GM12878 (cell line): Measurements from ENCODE around the gene ZNF215. TPM values are rescaled to one million over a fixed set of nuclear protein-coding genes. Genes with fewer than 3 reads are reported as not detected.

Experiments
- ATAC-seq: fragments of 200-7000 bp; cut with Tn5 transposase; 3 replicates; pipeline ENCODE4 v1.9.1; 2020; ENCODE audit warnings: mild to moderate bottlenecking, moderate library complexity
- BruUV-seq: library from RNA; stranded (reverse); fragments of 400-500 nt; replicated peaks from 2 replicates; lab custom pipeline; 2021; lab: Mats Ljungman, UMichigan
- CTCF ChIA-PET: fragments of 300-600 bp; sonication (Branson Sonifier 250); formaldehyde crosslinking; extraction: SDS; loops from one replicate; lab custom pipeline; 2021; ENCODE audit warnings: inconsistent platforms; lab: Yijun Ruan, JAX
- POLR2A ChIA-PET: fragments of 350-600 bp; formaldehyde crosslinking; extraction: SDS; loops from one replicate; lab custom pipeline; 2021; ENCODE audit warnings: inconsistent platforms; lab: Charles Lee
- RAD21 ChIA-PET: fragments of 300-600 bp; sonication (Branson Sonifier 250); formaldehyde crosslinking; loops from one replicate; lab custom pipeline; 2023; ENCODE audit warnings: antibody characterized with exemption; ENCODE audit not compliant: unreplicated experiment; lab: Charles Lee
- SMC1A ChIA-PET: fragments of 300-600 bp; sonication (Branson Sonifier 250); formaldehyde crosslinking; loops from one replicate; lab custom pipeline; 2023; ENCODE audit not compliant: unreplicated experiment, uncharacterized antibody; lab: Charles Lee
- DNase-seq: peaks from one replicate; pipeline ENCODE4 v3.0.0-alpha.2; 2011; ENCODE audit warnings: low read depth, low spot score
- FAIRE-seq: peaks from 3 replicates; lab custom pipeline; 2011; peaks lifted over from hg19 to GRCh38; lab: Jason Lieb, UNC
- H2AFZ ChIP-seq: 2 replicates; pipeline ENCODE4 v1.6.0; 2011; ENCODE audit warnings: low read depth, low read length, control low read depth; ENCODE audit not compliant: control insufficient read depth
- H3K27ac ChIP-seq: 2 replicates; pipeline ENCODE4 v1.5.1; 2011; ENCODE audit warnings: control low read depth; ENCODE audit not compliant: control insufficient read depth, insufficient read depth
- H3K27me3 ChIP-seq, 2 experiments: replicated peaks in 1 of 2; 2 replicates each; pipeline versions ENCODE4 v1.6.0 to v1.6.1; 2011; ENCODE audit warnings: low read length in 1 of 2; ENCODE audit not compliant: control insufficient read depth in 2 of 2, insufficient read depth in 2 of 2
- H3K36me3 ChIP-seq, 2 experiments: 2 replicates each; pipeline ENCODE4 v1.5.1; 2011; ENCODE audit warnings: low read length in 1 of 2; ENCODE audit not compliant: control insufficient read depth in 2 of 2, insufficient read depth in 2 of 2
- H3K4me1 ChIP-seq: 2 replicates; pipeline ENCODE4 v1.6.1; 2011; ENCODE audit warnings: mild to moderate bottlenecking, low read length, moderate library complexity, mixed read lengths; ENCODE audit not compliant: control insufficient read depth, insufficient read depth
- H3K4me2 ChIP-seq: 2 replicates; pipeline ENCODE4 v1.6.0; 2011; ENCODE audit warnings: control low read depth; ENCODE audit not compliant: control insufficient read depth, insufficient read depth
- H3K4me3 ChIP-seq: fragments of 200-600 bp; sonication (generic); 2 replicates; pipeline ENCODE4 v1.5.1; 2016
- H3K79me2 ChIP-seq: 2 replicates; pipeline ENCODE4 v1.6.0; 2011; ENCODE audit warnings: low read length; ENCODE audit not compliant: control insufficient read depth, insufficient read depth
- H3K9ac ChIP-seq: 2 replicates; pipeline ENCODE4 v1.8.0; 2011; ENCODE audit warnings: low read length, control low read depth, mixed read lengths; ENCODE audit not compliant: control insufficient read depth, insufficient read depth
- H3K9me3 ChIP-seq: replicated peaks from 3 replicates; pipeline ENCODE4 v1.5.1; 2011; ENCODE audit warnings: mild to moderate bottlenecking, low read length; ENCODE audit not compliant: control insufficient read depth, insufficient read depth
- H4K20me1 ChIP-seq: 2 replicates; pipeline ENCODE4 v1.6.0; 2011; ENCODE audit not compliant: control insufficient read depth, insufficient read depth
- KDM1A ChIP-seq: fragments of 200-600 bp; sonication (generic); IDR thresholded peaks from 2 replicates; pipeline ENCODE4 v1.6.1; 2016; ENCODE audit warnings: borderline replicate concordance
- SPI1 ChIP-seq: IDR thresholded peaks from 2 replicates; pipeline ENCODE4 v1.6.1; 2011; ENCODE audit warnings: low read depth, mild to moderate bottlenecking, low read length, moderate library complexity, borderline replicate concordance; ENCODE audit not compliant: insufficient read depth
- WGBS: methylation state at CpG from one replicate; pipeline ENCODE4 v1.1.6; 2016; ENCODE audit warnings: low lambda C conversion rate; ENCODE audit not compliant: insufficient replicate concordance, insufficient coverage; ENCODE audit errors: missing lambda C conversion rate; 5-methylcytosine and 5-hydroxymethylcytosine counted together
- in situ Hi-C: fragments of 300-500 bp; cut with MboI; formaldehyde crosslinking; loops from 9 replicates; pipeline ENCODE4 v1.14.3; 2018; ENCODE audit warnings: mixed read lengths
- intact Hi-C: fragments of 100-400 bp; cut with micrococcal nuclease; formaldehyde crosslinking; loops from one replicate; pipeline ENCODE4 v1.14.2; 2022; ENCODE audit not compliant: unreplicated experiment
- polyA plus RNA-seq, 11 experiments: library from polyadenylated mRNA; depleted of rRNA in 4 of 11; unstranded in 6 of 11; stranded (reverse) in 5 of 11; fragments of >200 nt; fragmentation: Nextera tagmentation in 4 of 11; fragmentation: Illumina TruSeq in 1 of 11; extraction: Ambion mirVana in 4 of 11; extraction: Trizol in 1 of 11; gene quantifications; 1 replicate in 1 of 11; 2 replicates in 10 of 11; pipeline versions ENCODE4 v1.2.1 to v1.2.3, GENCODE V29; 2011 to 2016; ENCODE audit warnings: inconsistent platforms in 2 of 11, missing spikeins in 2 of 11, low read depth in 1 of 11
- total RNA-seq, 4 experiments: library from RNA; depleted of rRNA in 3 of 4; stranded (reverse); fragments of >200 nt in 3 of 4; fragmentation: Illumina TruSeq in 1 of 4; extraction: Trizol in 1 of 4; gene quantifications; 2 replicates each; pipeline versions ENCODE4 v1.2.1 to v1.2.3, GENCODE V29; 2013 to 2021

ZNF215 gene
- total and polyA plus RNA-seq, 10 of the 15 experiments (the other 5 are each of a cell fraction or from before 2014, with no cell fraction given) = 1.5 to 3.7 (median 2.3) TPM

GRCh38 chr11:7004482-7004881, 78.3 kb downstream of the ZNF215 start:
- H3K27me3 ChIP-seq = no peaks in the 10 kb centered on the region
- intact Hi-C loops (no loop called here), in situ Hi-C loops (no loop called here)
- no peaks in the 10 kb centered on the region for H3K9me3 ChIP-seq
- H2AFZ ChIP-seq = no peak overlapping the region
- SMC1A ChIA-PET = no interaction called here
- H4K20me1 ChIP-seq = no peaks in the 10 kb centered on the region
- CTCF ChIA-PET = no interaction called here
- no peaks in the 10 kb centered on the region for H3K79me2 ChIP-seq
- no peak overlapping the region for H3K4me2 ChIP-seq
- no peaks in the 10 kb centered on the region for H3K4me1 ChIP-seq
- no peak overlapping the region for H3K4me3 ChIP-seq
- DNase-seq (no peak), ATAC-seq (peak; percentile 82), FAIRE-seq (no peak)
- TF ChIP-seq KDM1A = no peak
- 0 out of 2 replicates have a peak, but pooled peaks have one; percentile 17 for TF ChIP-seq SPI1
- POLR2A ChIA-PET = no interaction called here
- H3K36me3 ChIP-seq = no peaks in the 10 kb centered on the region
- RAD21 ChIA-PET = no interaction called here
- H3K27ac ChIP-seq = no peak overlapping the region
- BruUV-seq = no TSS peak
- 13% methylated on average over 3 of the region's 3 CpGs for WGBS
- H3K9ac ChIP-seq = no peak overlapping the region

Other genes with a start within 250 kb of the ZNF215 start
Only the 7 nearest of the 12 such genes appear.
- gene OR10A5, start 80.7 kb upstream of the ZNF215 start, total RNA-seq (2014; rRNA removed) = not detected in 2 replicates
- not detected in 2 replicates for gene OR10A5, start 80.7 kb upstream of the ZNF215 start, total RNA-seq (2014; rRNA removed; fragmentation: Illumina TruSeq; extraction: Trizol)
- not detected in 2 replicates for gene OR10A5, start 80.7 kb upstream of the ZNF215 start, total RNA-seq (2021)
- not detected in 2 replicates for gene OR10A5, start 80.7 kb upstream of the ZNF215 start, polyA plus RNA-seq (2011; rRNA removed)
- gene OR10A5, start 80.7 kb upstream of the ZNF215 start, polyA plus RNA-seq (2014; fragmentation: Illumina TruSeq; extraction: Trizol) = not detected in 2 replicates
- gene OR10A5, start 80.7 kb upstream of the ZNF215 start, polyA plus RNA-seq (2014; fragmentation: Nextera tagmentation; extraction: Ambion mirVana) = not detected
- not detected in 2 replicates for gene OR10A5, start 80.7 kb upstream of the ZNF215 start, polyA plus RNA-seq (2014; rRNA removed)
- gene OR10A5, start 80.7 kb upstream of the ZNF215 start, polyA plus RNA-seq (2016; fragmentation: Nextera tagmentation; extraction: Ambion mirVana) = not detected
- not detected in 2 replicates for gene OR10A2, start 63.4 kb upstream of the ZNF215 start, total RNA-seq (2014; rRNA removed)
- not detected in 2 replicates for gene OR10A2, start 63.4 kb upstream of the ZNF215 start, total RNA-seq (2014; rRNA removed; fragmentation: Illumina TruSeq; extraction: Trizol)
- gene OR10A2, start 63.4 kb upstream of the ZNF215 start, total RNA-seq (2021) = not detected in 2 replicates
- not detected in 2 replicates for gene OR10A2, start 63.4 kb upstream of the ZNF215 start, polyA plus RNA-seq (2011; rRNA removed)
- gene OR10A2, start 63.4 kb upstream of the ZNF215 start, polyA plus RNA-seq (2014; fragmentation: Illumina TruSeq; extraction: Trizol) = not detected in 2 replicates
- not detected for gene OR10A2, start 63.4 kb upstream of the ZNF215 start, polyA plus RNA-seq (2014; fragmentation: Nextera tagmentation; extraction: Ambion mirVana)
- not detected in 2 replicates for gene OR10A2, start 63.4 kb upstream of the ZNF215 start, polyA plus RNA-seq (2014; rRNA removed)
- under 1 TPM; 0.04 to 0.06 TPM for gene OR10A2, start 63.4 kb upstream of the ZNF215 start, polyA plus RNA-seq (2016; fragmentation: Nextera tagmentation; extraction: Ambion mirVana)
- gene OR10A4, start 49.8 kb upstream of the ZNF215 start, total RNA-seq (2014; rRNA removed) = not detected in 2 replicates
- gene OR10A4, start 49.8 kb upstream of the ZNF215 start, total RNA-seq (2014; rRNA removed; fragmentation: Illumina TruSeq; extraction: Trizol) = not detected in 2 replicates
- gene OR10A4, start 49.8 kb upstream of the ZNF215 start, total RNA-seq (2021) = not detected in 2 replicates
- gene OR10A4, start 49.8 kb upstream of the ZNF215 start, polyA plus RNA-seq (2011; rRNA removed) = not detected in 2 replicates
- not detected in 2 replicates for gene OR10A4, start 49.8 kb upstream of the ZNF215 start, polyA plus RNA-seq (2014; fragmentation: Illumina TruSeq; extraction: Trizol)
- gene OR10A4, start 49.8 kb upstream of the ZNF215 start, polyA plus RNA-seq (2014; fragmentation: Nextera tagmentation; extraction: Ambion mirVana) = not detected
- not detected in 2 replicates for gene OR10A4, start 49.8 kb upstream of the ZNF215 start, polyA plus RNA-seq (2014; rRNA removed)
- gene OR10A4, start 49.8 kb upstream of the ZNF215 start, polyA plus RNA-seq (2016; fragmentation: Nextera tagmentation; extraction: Ambion mirVana) = not detected
- gene OR2D2, start 33.9 kb upstream of the ZNF215 start, total RNA-seq (2014; rRNA removed) = 0.11 TPM in 1 of 2 replicates, not detected in the other
- gene OR2D2, start 33.9 kb upstream of the ZNF215 start, total RNA-seq (2014; rRNA removed; fragmentation: Illumina TruSeq; extraction: Trizol) = 0.23 TPM in 1 of 2 replicates, not detected in the other
- not detected in 2 replicates for gene OR2D2, start 33.9 kb upstream of the ZNF215 start, total RNA-seq (2021)
- gene OR2D2, start 33.9 kb upstream of the ZNF215 start, polyA plus RNA-seq (2011; rRNA removed) = not detected in 2 replicates
- gene OR2D2, start 33.9 kb upstream of the ZNF215 start, polyA plus RNA-seq (2014; fragmentation: Illumina TruSeq; extraction: Trizol) = not detected in 2 replicates
- gene OR2D2, start 33.9 kb upstream of the ZNF215 start, polyA plus RNA-seq (2014; fragmentation: Nextera tagmentation; extraction: Ambion mirVana) = not detected
- not detected in 2 replicates for gene OR2D2, start 33.9 kb upstream of the ZNF215 start, polyA plus RNA-seq (2014; rRNA removed)
- gene OR2D2, start 33.9 kb upstream of the ZNF215 start, polyA plus RNA-seq (2016; fragmentation: Nextera tagmentation; extraction: Ambion mirVana) = not detected
- not detected in 2 replicates for gene OR2D3, start 5.4 kb upstream of the ZNF215 start, total RNA-seq (2014; rRNA removed)
- gene OR2D3, start 5.4 kb upstream of the ZNF215 start, total RNA-seq (2014; rRNA removed; fragmentation: Illumina TruSeq; extraction: Trizol) = not detected in 2 replicates
- not detected in 2 replicates for gene OR2D3, start 5.4 kb upstream of the ZNF215 start, total RNA-seq (2021)
- gene OR2D3, start 5.4 kb upstream of the ZNF215 start, polyA plus RNA-seq (2011; rRNA removed) = not detected in 2 replicates
- gene OR2D3, start 5.4 kb upstream of the ZNF215 start, polyA plus RNA-seq (2014; fragmentation: Illumina TruSeq; extraction: Trizol) = not detected in 2 replicates
- gene OR2D3, start 5.4 kb upstream of the ZNF215 start, polyA plus RNA-seq (2014; fragmentation: Nextera tagmentation; extraction: Ambion mirVana) = not detected
- not detected in 2 replicates for gene OR2D3, start 5.4 kb upstream of the ZNF215 start, polyA plus RNA-seq (2014; rRNA removed)
- gene OR2D3, start 5.4 kb upstream of the ZNF215 start, polyA plus RNA-seq (2016; fragmentation: Nextera tagmentation; extraction: Ambion mirVana) = under 1 TPM in 1 of 2 experiments, not detected in 1; 0.20 TPM
- not detected in 2 replicates for gene ZNF214, start 93.9 kb downstream of the ZNF215 start, total RNA-seq (2014; rRNA removed)
- 0.18 TPM in 1 of 2 replicates, not detected in the other for gene ZNF214, start 93.9 kb downstream of the ZNF215 start, total RNA-seq (2014; rRNA removed; fragmentation: Illumina TruSeq; extraction: Trizol)
- not detected in 2 replicates for gene ZNF214, start 93.9 kb downstream of the ZNF215 start, total RNA-seq (2021)
- not detected in 2 replicates for gene ZNF214, start 93.9 kb downstream of the ZNF215 start, polyA plus RNA-seq (2011; rRNA removed)
- gene ZNF214, start 93.9 kb downstream of the ZNF215 start, polyA plus RNA-seq (2014; fragmentation: Illumina TruSeq; extraction: Trizol) = not detected in 2 replicates
- not detected for gene ZNF214, start 93.9 kb downstream of the ZNF215 start, polyA plus RNA-seq (2014; fragmentation: Nextera tagmentation; extraction: Ambion mirVana)
- gene ZNF214, start 93.9 kb downstream of the ZNF215 start, polyA plus RNA-seq (2014; rRNA removed) = not detected in 2 replicates
- not detected for gene ZNF214, start 93.9 kb downstream of the ZNF215 start, polyA plus RNA-seq (2016; fragmentation: Nextera tagmentation; extraction: Ambion mirVana)
- 0.05 TPM in 1 of 2 replicates, not detected in the other for gene NLRP14, start 94.1 kb downstream of the ZNF215 start, total RNA-seq (2014; rRNA removed)
- 0.04 and 0.09 TPM in 2 replicates for gene NLRP14, start 94.1 kb downstream of the ZNF215 start, total RNA-seq (2014; rRNA removed; fragmentation: Illumina TruSeq; extraction: Trizol)
- gene NLRP14, start 94.1 kb downstream of the ZNF215 start, total RNA-seq (2021) = 0.05 TPM in 1 of 2 replicates, not detected in the other
- 0.12 and 0.19 TPM in 2 replicates for gene NLRP14, start 94.1 kb downstream of the ZNF215 start, polyA plus RNA-seq (2011; rRNA removed)
- gene NLRP14, start 94.1 kb downstream of the ZNF215 start, polyA plus RNA-seq (2014; fragmentation: Illumina TruSeq; extraction: Trizol) = 0.03 and 0.05 TPM in 2 replicates
- under 1 TPM; 0.02 to 0.04 TPM for gene NLRP14, start 94.1 kb downstream of the ZNF215 start, polyA plus RNA-seq (2014; fragmentation: Nextera tagmentation; extraction: Ambion mirVana)
- 0.04 TPM in 1 of 2 replicates, not detected in the other for gene NLRP14, start 94.1 kb downstream of the ZNF215 start, polyA plus RNA-seq (2014; rRNA removed)
- gene NLRP14, start 94.1 kb downstream of the ZNF215 start, polyA plus RNA-seq (2016; fragmentation: Nextera tagmentation; extraction: Ambion mirVana) = not detected